GM19455 (cell line): ENCODE data around the gene MC3R.

Experiments
- ATAC-seq: cut with Tn5 transposase; IDR thresholded peaks from one replicate; pipeline ENCODE4 v1.9.1; 2021; ENCODE audit not compliant: unreplicated experiment

The MC3R gene

GRCh38 chr20:56249244-56249955 lies 868 bp downstream of the MC3R start:
- no peak for ATAC-seq

- no peak for ATAC-seq
Observed at GRCh38 chr20:56249956-56250355, 1.4 kb downstream of the MC3R start.

GRCh38 chr20:56257604-56258003 lies 9.1 kb downstream of the MC3R start:
- ATAC-seq, result no peak

GRCh38 chr20:56259948-56260347 lies 11.4 kb downstream of the MC3R start:
- ATAC-seq, result no peak

GRCh38 chr20:56268536-56268935 lies 20.0 kb downstream of the MC3R start:
- ATAC-seq, result no peak

GRCh38 chr20:56271974-56272373 lies 23.4 kb downstream of the MC3R start:
- no peak for ATAC-seq

GRCh38 chr20:56273491-56273890 lies 25.0 kb downstream of the MC3R start:
- ATAC-seq, result no peak

GRCh38 chr20:56274156-56274555 lies 25.6 kb downstream of the MC3R start:
- no peak for ATAC-seq

- no peak for ATAC-seq
Observed at GRCh38 chr20:56278196-56278595, 29.7 kb downstream of the MC3R start.

GRCh38 chr20:56285496-56285895 lies 37.0 kb downstream of the MC3R start:
- no peak for ATAC-seq

GRCh38 chr20:56289652-56290051 lies 41.1 kb downstream of the MC3R start:
- ATAC-seq, result no peak

GRCh38 chr20:56299362-56299761 lies 50.8 kb downstream of the MC3R start:
- ATAC-seq, result no peak
